HepG2 (cell line): ENCODE data around the gene HSD11B1L. TPM values are rescaled to one million over a fixed set of nuclear protein-coding genes. Genes with fewer than 3 reads are reported as not detected.
A peak's percentile ranks its signal among the peaks of the same experiment; 100 is the strongest.

Source experiments
- BATF2 ChIP-seq: sonication (generic); formaldehyde crosslinking; IDR thresholded peaks from 2 replicates; pipeline ENCODE4 v1.8.0; 2022; ENCODE audit warnings: mild to moderate bottlenecking, missing genetic modification reagents, moderate library complexity
- GABPB1 ChIP-seq: IDR thresholded peaks from 2 replicates; pipeline ENCODE4 v1.6.1; 2016; ENCODE audit warnings: mild to moderate bottlenecking, missing genetic modification reagents, moderate library complexity, missing compliant biosample characterization
- MAX ChIP-seq: IDR thresholded peaks from 2 replicates; pipeline ENCODE4 v1.6.1; 2012; ENCODE audit warnings: inconsistent platforms
- NFAT5 ChIP-seq: sonication (generic); formaldehyde crosslinking; IDR thresholded peaks from 2 replicates; pipeline ENCODE4 v1.4.0; 2020; ENCODE audit warnings: missing genetic modification reagents
- SALL1 ChIP-seq: sonication (generic); formaldehyde crosslinking; IDR thresholded peaks from 2 replicates; pipeline ENCODE4 v1.8.0; 2022; ENCODE audit warnings: mild to moderate bottlenecking, missing genetic modification reagents
- SRSF1 ChIP-seq: fragments of 200-400 bp; formaldehyde crosslinking; optimal IDR thresholded peaks from 2 replicates; pipeline ENCODE3; 2017; ENCODE audit warnings: mild to moderate bottlenecking, low read depth, low read length, moderate library complexity
- ZNF383 ChIP-seq: sonication (generic); formaldehyde crosslinking; IDR thresholded peaks from 2 replicates; pipeline ENCODE4 v1.4.0; 2020; ENCODE audit warnings: missing genetic modification reagents, mild to moderate bottlenecking, borderline replicate concordance
- ZNF543 ChIP-seq: sonication (generic); formaldehyde crosslinking; IDR thresholded peaks from 2 replicates; pipeline ENCODE4 v1.4.0; 2020; ENCODE audit warnings: mild to moderate bottlenecking, missing genetic modification reagents
- polyA plus RNA-seq, 8 experiments: library from polyadenylated mRNA; depleted of rRNA in 3 of 8; stranded (reverse) in 7 of 8; unstranded in 1 of 8; fragments of >200 nt; fragmentation: Illumina TruSeq in 4 of 8; extraction: Trizol in 4 of 8; gene quantifications; 2 replicates each; pipeline versions ENCODE4 v1.2.1 to v1.2.3, GENCODE V29; 2011 to 2016; ENCODE audit warnings: low read depth in 4 of 8, missing spikeins in 1 of 8, mixed read lengths in 1 of 8; ENCODE audit not compliant: insufficient read depth in 1 of 8
- total RNA-seq, 5 experiments: library from RNA; depleted of rRNA; stranded (reverse); fragments of >200 nt; fragmentation: Illumina TruSeq; extraction: Trizol; gene quantifications; 2 replicates each; pipeline ENCODE4 v1.2.3, GENCODE V29; 2016; ENCODE audit warnings: low read depth in 1 of 5
- TF ChIP-seq, protein P1 (sequence below): sonication (generic); formaldehyde crosslinking; IDR thresholded peaks from 2 replicates; pipeline ENCODE4 v1.5.0; 2020; ENCODE audit warnings: mild to moderate bottlenecking, missing genetic modification reagents, borderline replicate concordance
- TF ChIP-seq, protein P2 (sequence below): sonication (generic); formaldehyde crosslinking; IDR thresholded peaks from 2 replicates; pipeline ENCODE4 v1.4.0; 2020; ENCODE audit warnings: low read depth, mild to moderate bottlenecking, missing genetic modification reagents

The HSD11B1L gene
- total and polyA plus RNA-seq, 2 of the 13 experiments (the other 11 are each of a cell fraction or from before 2014, with no cell fraction given), result 2.8 to 3.9 TPM

DNA sequence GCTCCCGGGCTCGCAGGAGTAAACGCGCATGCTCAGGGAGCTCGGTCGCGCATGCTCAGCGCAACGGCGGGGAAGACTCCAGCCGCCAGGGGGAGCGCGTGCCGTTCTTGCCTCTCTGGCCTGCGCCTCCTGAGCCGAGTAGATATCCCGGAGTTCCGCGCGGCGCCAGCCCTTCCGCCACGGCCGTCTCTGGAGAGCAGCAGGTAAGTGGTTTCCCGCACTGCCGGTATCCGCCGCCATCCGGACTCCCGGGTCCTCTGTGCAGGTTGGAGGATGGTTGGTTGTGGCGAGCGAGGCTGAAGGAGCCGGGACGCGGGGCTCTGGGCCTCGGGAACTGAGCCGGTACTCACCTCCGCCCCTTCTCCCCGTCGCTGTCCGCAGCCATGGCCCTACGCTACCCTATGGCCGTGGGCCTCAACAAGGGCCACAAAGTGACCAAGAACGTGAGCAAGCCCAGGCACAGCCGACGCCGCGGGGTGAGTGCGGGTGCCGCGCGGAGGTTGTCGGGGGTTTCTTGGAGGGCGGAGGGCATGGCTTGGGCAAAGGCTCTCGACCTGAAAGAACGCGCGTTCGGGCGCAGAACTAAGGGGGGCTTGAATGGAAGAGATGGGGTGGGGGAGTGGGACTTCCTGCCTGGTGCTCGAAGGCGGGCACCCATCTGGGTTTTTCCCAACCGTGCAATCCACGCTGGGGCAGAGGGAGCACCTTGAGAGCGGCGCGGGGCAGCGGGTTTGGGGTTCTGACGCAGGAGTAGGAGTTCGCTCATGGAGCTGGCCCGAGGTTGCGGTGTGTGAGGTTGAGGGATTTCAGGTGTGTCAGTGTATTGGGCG lies 9.5 kb downstream of the HSD11B1L start, which contains the start of gene RPL36 (continued):
- TF ChIP-seq, protein P1, sequence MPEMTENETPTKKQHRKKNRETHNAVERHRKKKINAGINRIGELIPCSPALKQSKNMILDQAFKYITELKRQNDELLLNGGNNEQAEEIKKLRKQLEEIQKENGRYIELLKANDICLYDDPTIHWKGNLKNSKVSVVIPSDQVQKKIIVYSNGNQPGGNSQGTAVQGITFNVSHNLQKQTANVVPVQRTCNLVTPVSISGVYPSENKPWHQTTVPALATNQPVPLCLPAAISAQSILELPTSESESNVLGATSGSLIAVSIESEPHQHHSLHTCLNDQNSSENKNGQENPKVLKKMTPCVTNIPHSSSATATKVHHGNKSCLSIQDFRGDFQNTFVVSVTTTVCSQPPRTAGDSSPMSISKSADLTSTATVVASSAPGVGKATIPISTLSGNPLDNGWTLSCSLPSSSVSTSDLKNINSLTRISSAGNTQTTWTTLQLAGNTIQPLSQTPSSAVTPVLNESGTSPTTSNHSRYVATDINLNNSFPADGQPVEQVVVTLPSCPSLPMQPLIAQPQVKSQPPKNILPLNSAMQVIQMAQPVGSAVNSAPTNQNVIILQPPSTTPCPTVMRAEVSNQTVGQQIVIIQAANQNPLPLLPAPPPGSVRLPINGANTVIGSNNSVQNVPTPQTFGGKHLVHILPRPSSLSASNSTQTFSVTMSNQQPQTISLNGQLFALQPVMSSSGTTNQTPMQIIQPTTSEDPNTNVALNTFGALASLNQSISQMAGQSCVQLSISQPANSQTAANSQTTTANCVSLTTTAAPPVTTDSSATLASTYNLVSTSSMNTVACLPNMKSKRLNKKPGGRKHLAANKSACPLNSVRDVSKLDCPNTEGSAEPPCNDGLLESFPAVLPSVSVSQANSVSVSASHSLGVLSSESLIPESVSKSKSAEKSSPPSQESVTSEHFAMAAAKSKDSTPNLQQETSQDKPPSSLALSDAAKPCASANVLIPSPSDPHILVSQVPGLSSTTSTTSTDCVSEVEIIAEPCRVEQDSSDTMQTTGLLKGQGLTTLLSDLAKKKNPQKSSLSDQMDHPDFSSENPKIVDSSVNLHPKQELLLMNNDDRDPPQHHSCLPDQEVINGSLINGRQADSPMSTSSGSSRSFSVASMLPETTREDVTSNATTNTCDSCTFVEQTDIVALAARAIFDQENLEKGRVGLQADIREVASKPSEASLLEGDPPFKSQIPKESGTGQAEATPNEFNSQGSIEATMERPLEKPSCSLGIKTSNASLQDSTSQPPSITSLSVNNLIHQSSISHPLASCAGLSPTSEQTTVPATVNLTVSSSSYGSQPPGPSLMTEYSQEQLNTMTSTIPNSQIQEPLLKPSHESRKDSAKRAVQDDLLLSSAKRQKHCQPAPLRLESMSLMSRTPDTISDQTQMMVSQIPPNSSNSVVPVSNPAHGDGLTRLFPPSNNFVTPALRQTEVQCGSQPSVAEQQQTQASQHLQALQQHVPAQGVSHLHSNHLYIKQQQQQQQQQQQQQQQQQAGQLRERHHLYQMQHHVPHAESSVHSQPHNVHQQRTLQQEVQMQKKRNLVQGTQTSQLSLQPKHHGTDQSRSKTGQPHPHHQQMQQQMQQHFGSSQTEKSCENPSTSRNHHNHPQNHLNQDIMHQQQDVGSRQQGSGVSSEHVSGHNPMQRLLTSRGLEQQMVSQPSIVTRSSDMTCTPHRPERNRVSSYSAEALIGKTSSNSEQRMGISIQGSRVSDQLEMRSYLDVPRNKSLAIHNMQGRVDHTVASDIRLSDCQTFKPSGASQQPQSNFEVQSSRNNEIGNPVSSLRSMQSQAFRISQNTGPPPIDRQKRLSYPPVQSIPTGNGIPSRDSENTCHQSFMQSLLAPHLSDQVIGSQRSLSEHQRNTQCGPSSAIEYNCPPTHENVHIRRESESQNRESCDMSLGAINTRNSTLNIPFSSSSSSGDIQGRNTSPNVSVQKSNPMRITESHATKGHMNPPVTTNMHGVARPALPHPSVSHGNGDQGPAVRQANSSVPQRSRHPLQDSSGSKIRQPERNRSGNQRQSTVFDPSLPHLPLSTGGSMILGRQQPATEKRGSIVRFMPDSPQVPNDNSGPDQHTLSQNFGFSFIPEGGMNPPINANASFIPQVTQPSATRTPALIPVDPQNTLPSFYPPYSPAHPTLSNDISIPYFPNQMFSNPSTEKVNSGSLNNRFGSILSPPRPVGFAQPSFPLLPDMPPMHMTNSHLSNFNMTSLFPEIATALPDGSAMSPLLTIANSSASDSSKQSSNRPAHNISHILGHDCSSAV (CRISPR knock-in tag), result no peak
- TF ChIP-seq NFAT5 (CRISPR knock-in tag), result no peak; the same call in 1 of the 2 replicates
- peak; percentile 63; the same call in 1 of the 2 replicates for TF ChIP-seq BATF2
- TF ChIP-seq SRSF1, result peak; percentile 93
- TF ChIP-seq GABPB1, result peak; percentile 94
- TF ChIP-seq SALL1, result peak; percentile 78
- peak; percentile 89 for TF ChIP-seq MAX
- TF ChIP-seq, protein P2, sequence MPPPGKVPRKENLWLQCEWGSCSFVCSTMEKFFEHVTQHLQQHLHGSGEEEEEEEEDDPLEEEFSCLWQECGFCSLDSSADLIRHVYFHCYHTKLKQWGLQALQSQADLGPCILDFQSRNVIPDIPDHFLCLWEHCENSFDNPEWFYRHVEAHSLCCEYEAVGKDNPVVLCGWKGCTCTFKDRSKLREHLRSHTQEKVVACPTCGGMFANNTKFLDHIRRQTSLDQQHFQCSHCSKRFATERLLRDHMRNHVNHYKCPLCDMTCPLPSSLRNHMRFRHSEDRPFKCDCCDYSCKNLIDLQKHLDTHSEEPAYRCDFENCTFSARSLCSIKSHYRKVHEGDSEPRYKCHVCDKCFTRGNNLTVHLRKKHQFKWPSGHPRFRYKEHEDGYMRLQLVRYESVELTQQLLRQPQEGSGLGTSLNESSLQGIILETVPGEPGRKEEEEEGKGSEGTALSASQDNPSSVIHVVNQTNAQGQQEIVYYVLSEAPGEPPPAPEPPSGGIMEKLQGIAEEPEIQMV, result peak; percentile 57; the same call in 1 of the 2 replicates
- peak; percentile 86; the same call in 1 of the 2 replicates for TF ChIP-seq ZNF383 (CRISPR knock-in tag)
- TF ChIP-seq ZNF543 (CRISPR knock-in tag), result peak; percentile 95
